ENCODE results near the gene TSPAN4.

Gene TSPAN4

DNA sequence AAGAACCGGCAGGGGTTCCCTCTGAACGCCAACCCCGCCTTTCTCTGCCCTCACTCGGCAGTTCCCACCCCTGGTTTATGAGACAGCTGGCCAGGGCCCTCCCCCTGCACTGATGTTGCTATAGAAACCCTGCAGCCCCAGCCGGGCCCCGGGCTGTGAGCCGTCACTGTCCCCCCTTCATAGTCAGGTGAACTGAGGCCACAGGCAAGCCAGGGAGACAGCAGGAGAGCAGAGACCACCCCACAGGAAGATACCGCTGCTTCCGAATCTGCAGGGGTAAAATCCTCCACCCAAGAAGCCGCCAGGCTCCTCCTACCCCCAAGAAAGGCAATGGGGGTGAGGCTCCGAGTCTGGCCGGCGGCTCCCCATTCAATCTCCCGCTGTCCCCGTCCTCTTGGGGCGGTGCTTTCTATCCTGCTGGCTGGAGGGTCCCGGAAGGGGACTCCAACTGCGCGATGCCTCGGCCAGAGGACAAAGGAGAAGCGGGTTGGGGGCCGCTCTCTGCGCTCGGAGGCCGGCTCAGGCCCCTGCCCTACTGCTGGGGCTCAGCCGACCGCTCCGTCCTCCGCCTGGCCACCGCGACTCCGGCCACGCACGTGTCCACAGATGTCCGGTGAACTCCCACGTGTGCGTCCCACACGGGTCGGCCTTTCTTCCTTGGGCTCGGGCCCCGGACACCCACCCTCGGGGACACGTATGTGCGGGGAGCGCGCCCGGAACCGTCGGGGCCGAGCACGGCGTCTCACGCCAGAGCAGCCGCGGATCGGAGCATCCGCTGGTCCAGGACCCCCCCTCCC lies 45.2 kb upstream of the TSPAN4 start (continued):
- TF ChIP-seq ZNF521 (tag by site-specific recombination; IDR thresholded peaks at IDR 0.05) (no peak), ZSCAN30 (tag by site-specific recombination; IDR thresholded peaks at IDR 0.05) (no peak), ZNF510 (tag by site-specific recombination; IDR thresholded peaks at IDR 0.05; ENCODE audit: insufficient replicate concordance) (no peak), ZNF791 (tag by site-specific recombination; IDR thresholded peaks at IDR 0.05) (no peak), SP3 (tag by site-specific recombination; IDR thresholded peaks at IDR 0.05) (peak; percentile 58), ZNF621 (tag by site-specific recombination; IDR thresholded peaks at IDR 0.05) (no peak), ZNF792 (tag by site-specific recombination; IDR thresholded peaks at IDR 0.05) (no peak), ZNF391 (tag by site-specific recombination; IDR thresholded peaks at IDR 0.05; ENCODE audit: borderline replicate concordance, low read depth) (no peak), ZNF19 (tag by site-specific recombination; IDR thresholded peaks at IDR 0.05; ENCODE audit: low read depth) (no peak), ZNF10 (tag by site-specific recombination; IDR thresholded peaks at IDR 0.05) (no peak), RBAK (tag by site-specific recombination; IDR thresholded peaks at IDR 0.05) (no peak), ZNF548 (tag by site-specific recombination; IDR thresholded peaks at IDR 0.05) (no peak), SP2 (tag by site-specific recombination; IDR thresholded peaks at IDR 0.05) (peak; percentile 59), YY1 (tag by site-specific recombination; IDR thresholded peaks at IDR 0.05) (no peak), ZNF350 (tag by site-specific recombination; IDR thresholded peaks at IDR 0.05) (no peak), OSR2 (tag by site-specific recombination; IDR thresholded peaks at IDR 0.05) (peak; percentile 68), ZNF416 (tag by site-specific recombination; IDR thresholded peaks at IDR 0.05) (no peak), HOXD13 (CRISPR knock-in tag; IDR thresholded peaks at IDR 0.05; ENCODE audit: borderline replicate concordance) (no peak), ZBTB7A (tag by site-specific recombination; IDR thresholded peaks at IDR 0.05; ENCODE audit: low read depth) (peak; percentile 90), ZNF837 (tag by site-specific recombination; IDR thresholded peaks at IDR 0.05) (peak; percentile 93), ZNF133 (tag by site-specific recombination; IDR thresholded peaks at IDR 0.05) (no peak), KLF1 (tag by site-specific recombination; IDR thresholded peaks at IDR 0.05) (peak; percentile 52; the same call in 1 of the 2 replicates), ZNF558 (tag by site-specific recombination; IDR thresholded peaks at IDR 0.05) (no peak), ZNF664 (tag by site-specific recombination; IDR thresholded peaks at IDR 0.05) (no peak), TCF7L2 (IDR thresholded peaks at IDR 0.05; ENCODE audit: borderline replicate concordance, low read depth, low read length) (no peak), ZFP3 (tag by site-specific recombination; IDR thresholded peaks at IDR 0.05; ENCODE audit: low read depth) (no peak), ZNF112 (tag by site-specific recombination; IDR thresholded peaks at IDR 0.05) (no peak), ZNF501 (tag by site-specific recombination; IDR thresholded peaks at IDR 0.05) (peak; percentile 56; the same call in 1 of the 2 replicates), ZNF623 (tag by site-specific recombination; IDR thresholded peaks at IDR 0.05) (no peak), ZNF596 (tag by site-specific recombination; IDR thresholded peaks at IDR 0.05) (no peak), ZNF394 (tag by site-specific recombination; IDR thresholded peaks at IDR 0.05; ENCODE audit: borderline replicate concordance) (0 out of 2 replicates have a peak, but pooled peaks have one; percentile 33)
- TF ChIP-seq, protein P1, sequence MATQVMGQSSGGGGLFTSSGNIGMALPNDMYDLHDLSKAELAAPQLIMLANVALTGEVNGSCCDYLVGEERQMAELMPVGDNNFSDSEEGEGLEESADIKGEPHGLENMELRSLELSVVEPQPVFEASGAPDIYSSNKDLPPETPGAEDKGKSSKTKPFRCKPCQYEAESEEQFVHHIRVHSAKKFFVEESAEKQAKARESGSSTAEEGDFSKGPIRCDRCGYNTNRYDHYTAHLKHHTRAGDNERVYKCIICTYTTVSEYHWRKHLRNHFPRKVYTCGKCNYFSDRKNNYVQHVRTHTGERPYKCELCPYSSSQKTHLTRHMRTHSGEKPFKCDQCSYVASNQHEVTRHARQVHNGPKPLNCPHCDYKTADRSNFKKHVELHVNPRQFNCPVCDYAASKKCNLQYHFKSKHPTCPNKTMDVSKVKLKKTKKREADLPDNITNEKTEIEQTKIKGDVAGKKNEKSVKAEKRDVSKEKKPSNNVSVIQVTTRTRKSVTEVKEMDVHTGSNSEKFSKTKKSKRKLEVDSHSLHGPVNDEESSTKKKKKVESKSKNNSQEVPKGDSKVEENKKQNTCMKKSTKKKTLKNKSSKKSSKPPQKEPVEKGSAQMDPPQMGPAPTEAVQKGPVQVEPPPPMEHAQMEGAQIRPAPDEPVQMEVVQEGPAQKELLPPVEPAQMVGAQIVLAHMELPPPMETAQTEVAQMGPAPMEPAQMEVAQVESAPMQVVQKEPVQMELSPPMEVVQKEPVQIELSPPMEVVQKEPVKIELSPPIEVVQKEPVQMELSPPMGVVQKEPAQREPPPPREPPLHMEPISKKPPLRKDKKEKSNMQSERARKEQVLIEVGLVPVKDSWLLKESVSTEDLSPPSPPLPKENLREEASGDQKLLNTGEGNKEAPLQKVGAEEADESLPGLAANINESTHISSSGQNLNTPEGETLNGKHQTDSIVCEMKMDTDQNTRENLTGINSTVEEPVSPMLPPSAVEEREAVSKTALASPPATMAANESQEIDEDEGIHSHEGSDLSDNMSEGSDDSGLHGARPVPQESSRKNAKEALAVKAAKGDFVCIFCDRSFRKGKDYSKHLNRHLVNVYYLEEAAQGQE (tag by site-specific recombination; IDR thresholded peaks at IDR 0.05) = no peak
- TF ChIP-seq, protein P2, sequence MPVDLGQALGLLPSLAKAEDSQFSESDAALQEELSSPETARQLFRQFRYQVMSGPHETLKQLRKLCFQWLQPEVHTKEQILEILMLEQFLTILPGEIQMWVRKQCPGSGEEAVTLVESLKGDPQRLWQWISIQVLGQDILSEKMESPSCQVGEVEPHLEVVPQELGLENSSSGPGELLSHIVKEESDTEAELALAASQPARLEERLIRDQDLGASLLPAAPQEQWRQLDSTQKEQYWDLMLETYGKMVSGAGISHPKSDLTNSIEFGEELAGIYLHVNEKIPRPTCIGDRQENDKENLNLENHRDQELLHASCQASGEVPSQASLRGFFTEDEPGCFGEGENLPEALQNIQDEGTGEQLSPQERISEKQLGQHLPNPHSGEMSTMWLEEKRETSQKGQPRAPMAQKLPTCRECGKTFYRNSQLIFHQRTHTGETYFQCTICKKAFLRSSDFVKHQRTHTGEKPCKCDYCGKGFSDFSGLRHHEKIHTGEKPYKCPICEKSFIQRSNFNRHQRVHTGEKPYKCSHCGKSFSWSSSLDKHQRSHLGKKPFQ (tag by site-specific recombination; IDR thresholded peaks at IDR 0.05) = peak; percentile 97
- TF ChIP-seq, protein P3, sequence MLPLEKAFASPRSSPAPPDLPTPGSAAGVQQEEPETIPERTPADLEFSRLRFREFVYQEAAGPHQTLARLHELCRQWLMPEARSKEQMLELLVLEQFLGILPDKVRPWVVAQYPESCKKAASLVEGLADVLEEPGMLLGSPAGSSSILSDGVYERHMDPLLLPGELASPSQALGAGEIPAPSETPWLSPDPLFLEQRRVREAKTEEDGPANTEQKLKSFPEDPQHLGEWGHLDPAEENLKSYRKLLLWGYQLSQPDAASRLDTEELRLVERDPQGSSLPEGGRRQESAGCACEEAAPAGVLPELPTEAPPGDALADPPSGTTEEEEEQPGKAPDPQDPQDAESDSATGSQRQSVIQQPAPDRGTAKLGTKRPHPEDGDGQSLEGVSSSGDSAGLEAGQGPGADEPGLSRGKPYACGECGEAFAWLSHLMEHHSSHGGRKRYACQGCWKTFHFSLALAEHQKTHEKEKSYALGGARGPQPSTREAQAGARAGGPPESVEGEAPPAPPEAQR (tag by site-specific recombination; IDR thresholded peaks at IDR 0.05) = no peak
- TF ChIP-seq, protein P4, sequence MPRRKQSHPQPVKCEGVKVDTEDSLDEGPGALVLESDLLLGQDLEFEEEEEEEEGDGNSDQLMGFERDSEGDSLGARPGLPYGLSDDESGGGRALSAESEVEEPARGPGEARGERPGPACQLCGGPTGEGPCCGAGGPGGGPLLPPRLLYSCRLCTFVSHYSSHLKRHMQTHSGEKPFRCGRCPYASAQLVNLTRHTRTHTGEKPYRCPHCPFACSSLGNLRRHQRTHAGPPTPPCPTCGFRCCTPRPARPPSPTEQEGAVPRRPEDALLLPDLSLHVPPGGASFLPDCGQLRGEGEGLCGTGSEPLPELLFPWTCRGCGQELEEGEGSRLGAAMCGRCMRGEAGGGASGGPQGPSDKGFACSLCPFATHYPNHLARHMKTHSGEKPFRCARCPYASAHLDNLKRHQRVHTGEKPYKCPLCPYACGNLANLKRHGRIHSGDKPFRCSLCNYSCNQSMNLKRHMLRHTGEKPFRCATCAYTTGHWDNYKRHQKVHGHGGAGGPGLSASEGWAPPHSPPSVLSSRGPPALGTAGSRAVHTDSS (tag by site-specific recombination; IDR thresholded peaks at IDR 0.05) = no peak

Data from HEK293 (cell line).